HG02884 (cell line): ENCODE measurements around the gene RAP1GDS1.

Experiments used
- ATAC-seq: cut with Tn5 transposase; IDR thresholded peaks from one replicate; pipeline ENCODE4 v1.9.1; 2021; ENCODE audit warnings: mild to moderate bottlenecking, moderate library complexity; ENCODE audit not compliant: unreplicated experiment

Gene RAP1GDS1

GRCh38 chr4:98260579-98261404 is at the start of gene RAP1GDS1:
Gene RAP1GDS1 (plus strand): TSS chr4:98261384. CDS start chr4:98261566, 182 bp downstream.
- ATAC-seq = peak; percentile 74

- ATAC-seq = no peak
These were observed 38.9 kb upstream of the RAP1GDS1 start for GRCh38 chr4:98222306-98222705.

GRCh38 chr4:98226396-98226795 is 34.8 kb upstream of the RAP1GDS1 start:
- no peak for ATAC-seq

GRCh38 chr4:98230961-98231360 is 30.2 kb upstream of the RAP1GDS1 start:
- ATAC-seq = no peak

GRCh38 chr4:98232202-98232601 is 29.0 kb upstream of the RAP1GDS1 start:
- no peak for ATAC-seq

- ATAC-seq = no peak
These were observed 24.0 kb upstream of the RAP1GDS1 start for GRCh38 chr4:98237204-98237603.

GRCh38 chr4:98242063-98242462 is 19.1 kb upstream of the RAP1GDS1 start:
- no peak for ATAC-seq

- ATAC-seq = no peak
These were observed 18.6 kb upstream of the RAP1GDS1 start for GRCh38 chr4:98242538-98242937.

GRCh38 chr4:98245226-98245625 is 16.0 kb upstream of the RAP1GDS1 start:
- no peak for ATAC-seq

- ATAC-seq = peak; percentile 72
These were observed 12.2 kb upstream of the RAP1GDS1 start for GRCh38 chr4:98248934-98249333.

GRCh38 chr4:98249831-98250230 is 11.4 kb upstream of the RAP1GDS1 start:
- ATAC-seq = no peak

- no peak for ATAC-seq
These were observed 7.7 kb upstream of the RAP1GDS1 start for GRCh38 chr4:98253499-98253898.

- ATAC-seq = peak; percentile 18
These were observed 1.1 kb upstream of the RAP1GDS1 start for GRCh38 chr4:98260047-98260578.

GRCh38 chr4:98261405-98262291 is 464 bp downstream of the RAP1GDS1 start:
- ATAC-seq = peak; percentile 10

GRCh38 chr4:98262431-98262830 is 1.2 kb downstream of the RAP1GDS1 start:
- ATAC-seq = no peak

GRCh38 chr4:98267498-98267897 is 6.3 kb downstream of the RAP1GDS1 start:
- ATAC-seq = no peak

- ATAC-seq = no peak
These were observed 14.0 kb downstream of the RAP1GDS1 start for GRCh38 chr4:98275145-98275544.

- no peak for ATAC-seq
These were observed 22.3 kb downstream of the RAP1GDS1 start for GRCh38 chr4:98283219-98284189.

GRCh38 chr4:98284640-98285046 is 23.5 kb downstream of the RAP1GDS1 start:
- no peak for ATAC-seq

GRCh38 chr4:98285676-98286075 is 24.5 kb downstream of the RAP1GDS1 start:
- no peak for ATAC-seq
